HL-60 (cell line): ENCODE measurements around the gene PLD2.

Experiments
- POLR2AphosphoS5 ChIP-seq: IDR thresholded peaks from 2 replicates; pipeline ENCODE4 v1.6.1; 2012; ENCODE audit warnings: low read depth
- SPI1 ChIP-seq: IDR thresholded peaks from 2 replicates; pipeline ENCODE4 v1.6.1; 2012; ENCODE audit warnings: low read depth, mild to moderate bottlenecking, borderline replicate concordance
- TF ChIP-seq, protein P1 (sequence below): IDR thresholded peaks from one replicate; pipeline ENCODE4 v1.5.1; 2011; ENCODE audit warnings: low read length, control low read depth, inconsistent platforms; ENCODE audit not compliant: insufficient read depth

DNA sequence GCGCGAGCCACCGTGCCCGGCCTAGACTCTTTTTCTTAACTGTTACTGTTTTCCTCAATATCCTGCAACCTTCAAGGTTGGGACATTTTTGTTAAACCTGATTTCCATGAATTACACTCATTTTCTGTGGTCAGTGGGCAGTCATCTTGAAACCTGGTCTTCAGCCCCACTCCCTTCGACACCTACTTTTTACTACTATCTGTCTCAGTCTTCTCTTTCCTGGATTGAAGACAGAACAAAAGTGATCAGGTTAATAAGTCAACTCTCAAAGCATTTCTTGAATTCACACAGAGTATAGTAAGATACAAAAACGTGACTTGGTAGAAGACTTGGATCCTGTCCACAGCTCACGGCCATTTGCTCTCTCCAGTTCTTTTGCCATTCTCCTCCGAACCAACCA, 32.3 kb downstream of the PLD2 start:
- TF ChIP-seq, protein P1, sequence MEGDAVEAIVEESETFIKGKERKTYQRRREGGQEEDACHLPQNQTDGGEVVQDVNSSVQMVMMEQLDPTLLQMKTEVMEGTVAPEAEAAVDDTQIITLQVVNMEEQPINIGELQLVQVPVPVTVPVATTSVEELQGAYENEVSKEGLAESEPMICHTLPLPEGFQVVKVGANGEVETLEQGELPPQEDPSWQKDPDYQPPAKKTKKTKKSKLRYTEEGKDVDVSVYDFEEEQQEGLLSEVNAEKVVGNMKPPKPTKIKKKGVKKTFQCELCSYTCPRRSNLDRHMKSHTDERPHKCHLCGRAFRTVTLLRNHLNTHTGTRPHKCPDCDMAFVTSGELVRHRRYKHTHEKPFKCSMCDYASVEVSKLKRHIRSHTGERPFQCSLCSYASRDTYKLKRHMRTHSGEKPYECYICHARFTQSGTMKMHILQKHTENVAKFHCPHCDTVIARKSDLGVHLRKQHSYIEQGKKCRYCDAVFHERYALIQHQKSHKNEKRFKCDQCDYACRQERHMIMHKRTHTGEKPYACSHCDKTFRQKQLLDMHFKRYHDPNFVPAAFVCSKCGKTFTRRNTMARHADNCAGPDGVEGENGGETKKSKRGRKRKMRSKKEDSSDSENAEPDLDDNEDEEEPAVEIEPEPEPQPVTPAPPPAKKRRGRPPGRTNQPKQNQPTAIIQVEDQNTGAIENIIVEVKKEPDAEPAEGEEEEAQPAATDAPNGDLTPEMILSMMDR = no peak
- TF ChIP-seq POLR2AphosphoS5 (no peak), SPI1 (no peak)
